GM18502 (cell line): ENCODE measurements around the gene RASIP1.

Experiments
- ATAC-seq: cut with Tn5 transposase; IDR thresholded peaks from one replicate; pipeline ENCODE4 v1.9.1; 2021; ENCODE audit warnings: mild to moderate bottlenecking; ENCODE audit not compliant: unreplicated experiment, poor library complexity

The RASIP1 gene

GRCh38 chr19:48676487-48676886 is 63.9 kb downstream of the RASIP1 start:
- ATAC-seq = no peak

- ATAC-seq = no peak
Observed at GRCh38 chr19:48674921-48675824, 65.2 kb downstream of the RASIP1 start.

GRCh38 chr19:48674216-48674809 is 66.1 kb downstream of the RASIP1 start:
- ATAC-seq = no peak

GRCh38 chr19:48673436-48674100 is 66.8 kb downstream of the RASIP1 start:
- no peak for ATAC-seq

- no peak for ATAC-seq
Observed at GRCh38 chr19:48672994-48673393, 67.4 kb downstream of the RASIP1 start, which contains the start of gene NTN5. Gene NTN5, minus strand, starts transcription at chr19:48673017. Its CDS starts 2,031 bp downstream, at chr19:48670986.

GRCh38 chr19:48671446-48671995 is 68.9 kb downstream of the RASIP1 start:
- ATAC-seq = no peak

GRCh38 chr19:48670699-48671445 is 69.5 kb downstream of the RASIP1 start:
- no peak for ATAC-seq
